SK-N-MC (cell line): ENCODE measurements around the gene LRRC10B.

Experiments
- DNase-seq: peaks from one replicate; pipeline ENCODE4 v3.0.0-alpha.2; 2011; ENCODE audit warnings: low read depth, low spot score
- H3K27ac ChIP-seq: fragments of 200-600 bp; sonication (generic); 2 replicates; pipeline ENCODE4 v1.5.1; 2016; ENCODE audit warnings: mixed run types
- H3K36me3 ChIP-seq: fragments of 200-600 bp; sonication (generic); 2 replicates; pipeline ENCODE4 v1.6.1; 2017; ENCODE audit warnings: antibody characterized with exemption, low read length, mixed read lengths; ENCODE audit not compliant: insufficient read depth
- H3K4me3 ChIP-seq: fragments of 200-600 bp; sonication (generic); 2 replicates; pipeline ENCODE4 v1.5.1; 2016
- H3K9ac ChIP-seq: fragments of 200-600 bp; sonication (generic); 2 replicates; pipeline ENCODE4 v1.8.0; 2017; ENCODE audit warnings: mixed run types, mixed read lengths; ENCODE audit not compliant: insufficient read length
- H3K9me3 ChIP-seq: fragments of 200-600 bp; sonication (generic); 2 replicates; pipeline ENCODE4 v1.6.1; 2017; ENCODE audit warnings: low read depth, mild to moderate bottlenecking, antibody characterized with exemption, low read length, moderate library complexity, mixed read lengths
- EZH2 ChIP-seq: fragments of 200-600 bp; sonication (generic); IDR thresholded peaks from one replicate; pipeline ENCODE4 v1.6.1; 2017; ENCODE audit warnings: antibody characterized with exemption
- FOXP2 ChIP-seq: optimal IDR thresholded peaks from 2 replicates; pipeline ENCODE3; 2011; ENCODE audit warnings: mild to moderate bottlenecking, moderate library complexity; ENCODE audit not compliant: insufficient read depth; ENCODE audit errors: extremely low read length, control extremely low read depth
- POLR2AphosphoS5 ChIP-seq: IDR thresholded peaks from 2 replicates; pipeline ENCODE4 v1.6.1; 2012; ENCODE audit warnings: mild to moderate bottlenecking, low read depth, low read length, borderline replicate concordance

Gene LRRC10B

DNA sequence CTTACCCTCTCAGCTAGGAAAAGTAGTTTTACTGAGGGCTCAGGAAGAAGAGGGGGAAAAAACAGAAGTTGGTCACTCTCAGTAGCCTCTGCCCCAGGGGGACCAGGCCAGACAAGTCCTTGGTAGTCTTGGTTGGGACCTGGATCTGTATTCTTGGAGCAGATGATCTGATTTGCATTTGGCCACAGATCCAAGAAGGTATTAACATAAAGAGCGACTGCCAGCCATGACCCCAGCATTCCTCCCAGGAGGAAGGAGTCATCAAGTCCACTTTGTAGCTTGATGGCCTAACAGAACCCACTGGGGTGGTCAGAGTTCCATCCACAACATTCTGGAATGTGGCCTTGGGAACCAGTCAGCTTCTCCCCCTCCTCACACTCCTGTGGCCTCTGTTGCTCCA lies 6.0 kb upstream of the LRRC10B start:
- TF ChIP-seq EZH2 = no peak
- TF ChIP-seq POLR2AphosphoS5 = no peak
- no peak for TF ChIP-seq FOXP2
- H3K27ac ChIP-seq = no peak overlapping the region
- no peaks in the 10 kb centered on the region for H3K36me3 ChIP-seq
- no peak for DNase-seq
- no peak overlapping the region for H3K4me3 ChIP-seq
- H3K9me3 ChIP-seq = no peaks in the 10 kb centered on the region
- no peak overlapping the region for H3K9ac ChIP-seq

DNA sequence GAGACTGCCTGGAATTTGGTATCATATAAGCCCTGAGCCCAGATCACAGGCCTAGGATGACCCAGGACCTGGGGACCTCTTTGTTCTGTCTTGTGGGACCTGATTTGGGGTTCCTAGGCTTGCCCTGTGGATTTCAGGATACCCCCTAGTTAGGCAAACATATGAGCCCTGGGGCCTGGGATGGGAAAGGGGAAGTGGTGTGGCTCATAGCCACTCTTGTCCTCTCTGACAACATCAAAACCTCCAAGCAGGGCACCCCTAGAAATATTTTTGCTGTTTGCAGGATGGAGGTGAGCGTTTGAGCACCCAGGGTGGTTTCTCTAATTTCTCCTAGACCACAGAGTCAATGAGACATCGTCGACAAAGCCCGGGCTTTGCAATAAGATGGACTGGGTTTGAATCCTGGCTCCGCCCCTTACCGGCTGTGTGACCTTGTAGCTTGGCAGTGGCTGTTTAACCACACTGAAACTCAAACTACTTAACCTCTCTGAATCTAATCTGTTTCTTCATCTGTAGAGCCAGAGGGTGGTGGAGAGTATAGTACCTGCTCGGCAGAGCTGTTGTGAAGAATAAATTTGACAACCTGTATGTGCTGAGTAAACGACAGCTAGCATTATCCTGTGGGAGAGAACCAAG lies 5.3 kb upstream of the LRRC10B start:
- no peak for DNase-seq
- Histone ChIP-seq H3K9ac (no peak overlapping the region), H3K4me3 (no peak overlapping the region), H3K36me3 (no peaks in the 10 kb centered on the region), H3K9me3 (no peaks in the 10 kb centered on the region), H3K27ac (no peak overlapping the region)
- no peak for TF ChIP-seq POLR2AphosphoS5

- H3K9ac ChIP-seq = no peak overlapping the region
- H3K9me3 ChIP-seq = no peaks in the 10 kb centered on the region
- no peak for DNase-seq
- H3K27ac ChIP-seq = 0 out of 2 replicates have a peak overlapping the region, but pooled peaks have one; percentile 10
- H3K4me3 ChIP-seq = peak overlapping the region; percentile 56
- H3K36me3 ChIP-seq = no peaks in the 10 kb centered on the region
- TF ChIP-seq EZH2 = no peak
- TF ChIP-seq POLR2AphosphoS5 = no peak
- no peak for TF ChIP-seq FOXP2
Observed at GRCh38 chr11:61505106-61505505, 3.4 kb upstream of the LRRC10B start.

GRCh38 chr11:61505640-61506155 lies 2.9 kb upstream of the LRRC10B start:
- Histone ChIP-seq H3K27ac (0 out of 2 replicates have a peak overlapping the region, but pooled peaks have one; percentile 10), H3K9ac (no peak overlapping the region), H3K36me3 (no peaks in the 10 kb centered on the region), H3K9me3 (no peaks in the 10 kb centered on the region), H3K4me3 (peak overlapping the region; percentile 56)
- TF ChIP-seq POLR2AphosphoS5 (peak; percentile 65), FOXP2 (peak; percentile 92), EZH2 (no peak)
- peak; percentile 67 for DNase-seq

- H3K36me3 ChIP-seq = no peaks in the 10 kb centered on the region
- no peaks in the 10 kb centered on the region for H3K9me3 ChIP-seq
- H3K9ac ChIP-seq = no peak overlapping the region
- no peak for TF ChIP-seq POLR2AphosphoS5
- TF ChIP-seq EZH2 = no peak
- no peak for TF ChIP-seq FOXP2
- H3K27ac ChIP-seq = no peak overlapping the region
- no peak overlapping the region; the same call in 1 of the 2 replicates for H3K4me3 ChIP-seq
- DNase-seq = no peak
Observed at GRCh38 chr11:61507012-61507768, 1.4 kb upstream of the LRRC10B start.

- no peak overlapping the region for H3K9ac ChIP-seq
- H3K9me3 ChIP-seq = no peaks in the 10 kb centered on the region
- no peak for TF ChIP-seq EZH2
- no peak for TF ChIP-seq POLR2AphosphoS5
- no peak for TF ChIP-seq FOXP2
- DNase-seq = no peak
- no peak overlapping the region for H3K27ac ChIP-seq
- H3K4me3 ChIP-seq = peak overlapping the region; percentile 77
- H3K36me3 ChIP-seq = no peaks in the 10 kb centered on the region
Observed at GRCh38 chr11:61509043-61510029, 787 bp downstream of the LRRC10B start.

GRCh38 chr11:61510166-61510919 lies 1.8 kb downstream of the LRRC10B start:
- H3K4me3 ChIP-seq = peak overlapping the region; percentile 57
- H3K27ac ChIP-seq = peak overlapping the region; percentile 38; the same call in 1 of the 2 replicates
- no peaks in the 10 kb centered on the region for H3K36me3 ChIP-seq
- no peak for DNase-seq
- H3K9me3 ChIP-seq = no peaks in the 10 kb centered on the region
- no peak for TF ChIP-seq POLR2AphosphoS5
- TF ChIP-seq EZH2 = no peak
- no peak for TF ChIP-seq FOXP2
- H3K9ac ChIP-seq = no peak overlapping the region

DNA sequence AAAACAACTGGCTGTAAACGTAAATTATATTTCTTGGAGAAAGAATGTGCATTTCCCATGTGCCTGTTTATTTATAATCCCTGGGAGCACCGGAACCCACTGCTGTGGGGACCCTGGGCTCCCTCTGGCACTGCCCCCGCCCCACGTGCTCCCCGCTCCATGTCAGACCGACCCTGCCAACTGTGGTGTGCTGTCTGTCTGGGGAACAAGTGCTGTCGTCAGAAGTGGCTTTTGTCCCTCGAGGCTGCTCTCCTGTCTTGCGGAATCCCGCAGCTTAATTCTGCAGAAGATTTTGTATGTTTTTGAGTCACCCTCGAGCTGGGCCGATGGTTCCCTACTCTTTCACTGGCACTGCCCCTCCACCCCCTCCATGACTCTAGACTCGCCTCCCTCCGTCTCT lies 2.4 kb downstream of the LRRC10B start:
- no peaks in the 10 kb centered on the region for H3K9me3 ChIP-seq
- no peak overlapping the region for H3K9ac ChIP-seq
- TF ChIP-seq FOXP2 (no peak), POLR2AphosphoS5 (no peak), EZH2 (no peak)
- DNase-seq = no peak
- H3K4me3 ChIP-seq = peak overlapping the region; percentile 57
- peak overlapping the region; percentile 38; the same call in 1 of the 2 replicates for H3K27ac ChIP-seq
- no peaks in the 10 kb centered on the region for H3K36me3 ChIP-seq
